ENCODE results near the gene CACTIN.
"Not testable (repeated sequence)": the region's sequence is repeated elsewhere in the genome, so short reads cannot be mapped to it uniquely, and the experiment has no call there.

CACTIN gene

GRCh38 chr19:3661284-3662238, 35.0 kb upstream of the CACTIN start:
- DNase-seq, result no peak

DNA sequence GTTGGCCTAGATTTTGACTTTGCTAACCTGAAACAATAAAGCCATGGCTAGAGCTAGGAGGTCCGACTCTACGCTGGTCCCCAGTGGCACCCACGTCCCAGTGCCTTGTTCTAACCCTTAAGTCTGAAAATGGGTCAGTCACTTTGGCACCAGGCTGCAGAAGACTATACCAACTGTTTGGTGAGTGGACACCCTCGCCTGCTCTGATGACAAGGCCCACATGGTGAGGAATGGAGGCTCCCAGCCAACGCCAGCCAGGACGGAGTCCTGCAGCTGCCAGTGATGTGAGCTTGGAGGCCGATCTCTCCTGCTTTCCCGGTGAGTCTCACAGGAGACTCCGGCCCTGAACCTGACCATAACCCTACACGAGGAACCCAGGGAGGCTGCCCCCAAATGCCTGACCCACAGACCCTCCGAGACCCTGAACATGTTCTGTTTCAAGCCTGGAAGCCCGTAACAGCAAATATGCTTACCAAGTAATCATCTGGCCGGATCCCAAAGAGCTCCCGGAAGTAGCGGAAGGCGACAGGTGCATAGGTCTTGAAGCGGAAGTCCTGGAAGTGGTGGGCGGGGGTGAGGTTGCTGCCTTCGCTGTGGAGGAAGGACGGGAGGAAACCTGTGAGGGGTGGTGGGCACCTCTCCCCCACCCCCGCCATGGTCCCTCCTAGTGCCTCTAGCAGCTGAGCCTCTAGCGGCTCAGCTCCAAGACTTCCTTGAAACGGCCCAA, 34.1 kb upstream of the CACTIN start:
- no peak for DNase-seq

GRCh38 chr19:3659746-3660112, 33.1 kb upstream of the CACTIN start:
- DNase-seq, result no peak

DNA sequence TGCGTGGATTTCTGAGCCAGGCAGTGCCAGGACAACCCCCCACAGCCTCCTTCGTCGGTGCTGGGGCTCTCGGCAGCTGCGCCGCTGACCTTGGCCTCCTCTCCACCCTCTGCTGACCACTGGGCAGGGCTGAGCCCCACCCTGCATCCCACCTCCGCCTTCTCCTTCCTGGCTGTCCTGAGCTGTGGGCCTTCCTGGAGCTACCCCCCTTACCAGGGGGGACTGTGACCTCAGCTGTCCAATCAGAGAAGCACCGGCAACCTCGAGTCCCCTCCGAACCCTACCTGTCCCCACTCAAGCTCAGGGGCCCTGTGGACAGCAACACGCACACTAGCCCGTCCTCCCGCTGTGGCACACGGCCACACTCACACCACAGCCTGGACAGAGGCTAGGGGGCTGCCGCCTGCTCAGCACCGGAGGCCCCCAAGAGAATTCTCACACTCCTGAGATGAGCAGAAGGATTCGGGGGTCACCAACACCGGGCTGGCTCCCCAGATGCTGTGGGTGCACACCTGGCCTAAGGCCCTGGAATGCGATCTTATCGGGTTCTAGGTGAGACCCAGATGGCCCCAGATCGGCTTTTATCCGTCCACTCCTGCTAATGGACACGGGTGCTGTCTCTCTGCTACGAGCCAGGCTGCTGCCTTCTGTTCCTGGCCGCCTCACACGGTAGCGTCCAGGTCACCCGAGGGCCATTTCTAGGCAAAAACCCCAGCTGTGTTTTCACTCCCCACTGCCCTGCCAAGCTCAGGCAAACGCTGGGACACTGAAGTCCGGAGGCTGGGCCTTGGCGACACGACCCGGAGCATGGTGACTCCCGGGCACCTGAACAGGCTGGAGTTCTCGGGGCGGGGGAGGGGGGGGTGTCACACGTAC, 32.5 kb upstream of the CACTIN start:
- no peak for DNase-seq

DNA sequence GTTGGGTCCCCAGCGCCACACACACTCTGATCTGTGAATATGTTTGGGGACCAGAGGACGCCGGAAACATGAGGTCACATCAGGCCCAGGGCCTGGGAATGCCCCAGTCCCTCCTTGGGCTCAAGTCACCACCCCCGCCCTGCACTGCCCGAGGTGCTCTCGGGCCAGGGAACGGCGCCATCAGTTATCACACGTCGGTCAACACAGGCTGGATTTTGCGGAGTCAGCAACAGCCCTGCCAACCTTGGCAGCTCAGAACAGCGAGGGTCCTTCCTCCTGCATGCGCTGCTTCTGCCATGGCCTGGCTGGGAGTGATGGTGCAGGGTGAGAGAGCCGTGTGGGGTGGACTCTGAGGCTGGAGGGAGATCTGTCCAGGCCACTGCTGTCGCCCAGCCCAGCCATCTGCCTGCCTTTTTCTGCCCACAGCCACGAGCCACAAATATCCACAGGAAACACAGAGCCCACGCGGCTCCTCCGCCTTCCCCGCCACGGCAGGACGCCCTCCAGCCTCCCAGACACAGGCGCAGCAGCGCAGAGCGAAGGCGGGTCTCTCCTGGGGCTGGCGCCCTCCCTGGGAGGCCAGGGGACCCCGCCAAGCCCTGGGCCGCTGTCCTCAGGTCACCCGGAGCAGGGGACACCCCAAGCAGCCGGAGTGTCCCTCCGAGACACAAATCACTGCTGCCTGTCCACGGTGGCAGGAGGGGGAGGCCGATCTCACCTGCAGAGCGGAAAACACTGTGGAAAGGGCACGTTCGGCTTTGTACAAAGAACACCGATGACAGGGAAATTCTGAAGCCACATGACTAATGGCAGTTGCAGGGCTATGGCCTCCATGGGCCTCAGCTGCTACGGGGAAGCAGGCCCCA, 31.6 kb upstream of the CACTIN start:
- DNase-seq, result no peak

- no peak for DNase-seq
Observed at GRCh38 chr19:3657395-3657769, 30.8 kb upstream of the CACTIN start.

DNA sequence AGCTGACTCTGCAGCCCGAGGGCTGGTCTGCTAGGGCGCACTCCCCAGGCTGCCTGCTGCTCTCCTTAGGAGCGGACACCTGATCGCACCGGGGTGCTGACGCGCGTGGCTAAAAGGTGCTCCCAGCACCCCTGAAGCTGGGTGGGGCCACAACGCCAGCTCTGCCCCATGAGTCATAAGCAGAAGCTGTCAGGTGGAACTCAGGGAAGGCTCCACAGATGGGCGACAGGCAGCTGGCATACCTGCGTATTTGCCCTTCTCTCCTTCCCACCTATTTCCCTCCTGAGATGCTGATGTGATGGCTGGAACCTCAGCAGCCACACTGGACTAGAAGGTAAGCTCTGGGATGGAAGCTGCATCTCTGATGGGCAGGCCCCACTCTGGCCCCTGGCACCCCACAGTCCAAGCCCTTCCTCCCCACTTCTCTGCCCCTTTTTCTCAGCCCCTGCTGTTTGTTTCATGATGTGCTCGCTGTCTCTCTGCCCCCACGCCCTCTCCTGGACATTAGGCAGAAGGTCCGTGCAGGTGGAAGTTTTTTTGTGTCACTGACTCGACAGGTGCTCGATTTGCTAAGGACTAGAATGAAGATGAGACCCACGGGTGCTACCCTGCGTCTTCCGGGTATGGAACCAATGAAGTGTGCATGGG, 30.3 kb upstream of the CACTIN start:
- DNase-seq, result no peak

DNA sequence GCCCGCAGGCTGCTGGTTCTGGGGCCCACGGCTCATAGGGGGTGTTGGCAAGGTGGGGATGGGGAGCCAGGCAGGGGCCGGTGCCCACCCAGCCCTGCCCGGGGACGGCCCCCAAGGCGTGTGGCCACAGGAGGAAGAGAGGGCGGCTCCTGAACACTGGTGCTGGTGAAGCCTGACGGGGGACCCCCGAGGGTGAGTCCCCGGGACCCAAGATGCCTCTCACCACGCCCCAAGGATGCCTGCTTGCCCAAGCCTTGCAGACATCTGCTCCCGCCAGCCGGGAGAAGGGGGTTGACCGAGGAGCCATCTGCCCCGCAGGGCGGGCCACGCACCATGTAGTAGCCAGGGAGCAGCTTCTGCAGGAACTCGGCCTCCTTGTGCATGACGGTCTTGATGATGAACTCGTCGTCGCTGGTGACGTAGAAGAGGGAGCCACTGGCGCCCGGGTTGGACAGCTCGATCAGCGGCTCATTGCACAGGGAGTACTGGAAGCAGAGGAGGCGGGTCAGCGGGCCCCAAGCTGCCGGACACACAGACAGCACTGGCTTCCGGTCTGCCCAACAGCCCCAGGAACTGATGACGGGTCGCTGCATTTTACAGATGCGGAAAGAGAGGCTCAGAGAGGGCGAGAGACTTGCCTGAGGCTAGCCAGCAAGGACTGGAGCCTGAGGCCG, 29.6 kb upstream of the CACTIN start:
- no peak for DNase-seq

GRCh38 chr19:3655402-3656072, 28.9 kb upstream of the CACTIN start:
- no peak for DNase-seq

DNA sequence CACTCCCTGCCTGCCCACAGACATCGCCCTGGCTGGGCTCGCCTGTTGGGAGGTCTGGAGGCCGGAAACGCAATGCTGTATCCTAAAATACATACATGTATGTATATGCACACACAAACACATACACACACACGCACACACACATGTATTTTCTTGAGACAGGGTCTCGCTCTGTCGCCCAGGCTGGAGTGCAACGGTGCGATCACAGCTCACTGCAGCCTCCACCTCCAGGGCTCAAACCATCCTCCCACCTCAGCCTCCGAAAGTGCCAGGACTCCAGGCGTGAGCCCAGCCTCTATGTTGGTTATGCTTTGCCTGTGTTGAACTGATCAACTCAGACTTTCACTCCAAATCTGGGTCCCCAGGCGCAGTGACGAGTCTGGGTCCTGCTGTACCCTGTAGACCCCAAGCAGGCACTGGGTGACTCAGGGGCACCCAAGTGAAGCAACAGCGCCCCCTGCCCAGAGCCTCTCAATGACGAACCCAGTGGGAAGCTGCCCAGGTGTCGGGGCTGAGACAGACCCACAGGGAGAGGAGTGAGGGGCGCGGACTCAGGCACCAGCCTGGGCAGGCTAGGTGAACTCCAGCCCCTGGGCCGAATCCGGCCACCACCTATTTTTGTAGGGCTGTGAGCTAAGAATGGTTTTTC, 27.4 kb upstream of the CACTIN start:
- DNase-seq, result no peak

GRCh38 chr19:3653081-3653795, 26.6 kb upstream of the CACTIN start:
- DNase-seq, result no peak

GRCh38 chr19:3652422-3652821, 25.8 kb upstream of the CACTIN start:
- DNase-seq, result no peak

GRCh38 chr19:3651684-3652083, 25.1 kb upstream of the CACTIN start:
- DNase-seq, result no peak

- no peak for DNase-seq
Observed at GRCh38 chr19:3649888-3650287, 23.3 kb upstream of the CACTIN start.

DNA sequence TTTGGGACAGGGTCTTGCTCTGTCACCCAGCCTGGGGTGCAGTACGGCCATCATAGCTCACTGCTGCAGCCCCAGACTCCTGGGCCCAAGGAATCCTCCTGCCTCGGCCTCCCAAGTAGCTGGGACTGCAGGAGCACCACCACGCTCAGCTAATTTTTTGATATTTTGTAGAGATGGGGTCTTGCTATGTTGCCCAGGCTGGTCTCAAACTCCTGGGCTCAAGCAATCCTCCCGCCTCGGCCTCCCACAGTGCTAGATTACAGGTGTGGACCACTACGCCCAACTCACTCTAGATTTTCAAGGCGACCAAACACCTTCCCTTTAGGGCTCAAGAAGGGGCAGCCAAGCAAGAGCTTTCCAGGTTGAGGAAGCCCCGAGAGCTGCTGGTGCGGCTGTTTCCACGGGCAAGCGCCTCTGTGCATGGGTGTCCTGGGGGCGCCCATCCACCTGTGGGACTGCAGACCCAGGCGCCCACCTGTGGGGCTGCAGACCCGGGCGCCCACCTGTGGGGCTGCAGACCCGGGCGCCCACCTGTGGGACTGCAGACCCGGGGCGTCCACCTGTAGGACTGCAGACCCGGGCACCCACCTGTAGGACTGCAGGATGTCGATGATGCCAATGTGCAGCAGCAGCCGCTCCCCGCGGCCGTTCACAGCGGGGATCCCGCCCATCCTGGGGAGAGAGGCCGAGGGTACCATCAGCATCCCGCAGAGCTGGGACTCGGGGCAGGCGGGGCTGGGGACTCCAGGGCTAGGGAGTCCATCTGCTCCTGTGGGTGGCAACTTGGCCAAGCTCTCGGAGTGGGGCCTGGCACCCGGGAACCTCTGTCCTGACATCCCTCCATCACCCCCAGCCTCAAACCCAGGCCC, 21.7 kb upstream of the CACTIN start:
- DNase-seq, result no peak

DNA sequence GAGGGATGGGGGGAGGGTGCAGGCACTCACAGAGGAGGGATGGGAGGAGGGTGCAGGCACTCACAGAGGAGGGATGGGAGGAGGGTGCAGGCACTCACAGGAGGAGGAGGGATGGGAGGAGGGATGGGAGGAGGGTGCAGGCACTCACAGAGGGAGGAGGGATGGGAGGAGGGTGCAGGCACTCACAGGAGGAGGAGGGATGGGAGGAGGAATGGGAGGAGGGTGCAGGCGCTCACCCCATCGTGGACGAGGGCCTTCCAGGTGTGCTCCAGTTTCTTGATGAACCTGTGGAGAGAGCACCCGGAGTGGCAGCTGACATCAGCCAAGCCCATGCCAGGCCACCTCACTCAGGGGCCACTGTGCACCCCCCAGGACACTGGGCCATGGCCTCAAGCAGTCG, 20.5 kb upstream of the CACTIN start:
- not testable (repeated sequence) for DNase-seq

GRCh38 chr19:3646336-3647092, 19.9 kb upstream of the CACTIN start:
- DNase-seq, result no peak
